H1 (cell line): Measurements from ENCODE around the gene CFAP221. TPM values are rescaled to one million over a fixed set of nuclear protein-coding genes. Genes with fewer than 3 reads are reported as not detected.
A peak's percentile ranks its signal among the peaks of the same experiment; 100 is the strongest.

Source experiments
- CTCF ChIA-PET: fragments of 300-600 bp; sonication (Branson Sonifier 250); formaldehyde crosslinking; loops from one replicate; lab custom pipeline; 2021; ENCODE audit not compliant: partially characterized antibody; lab: Charles Lee
- POLR2A ChIA-PET: fragments of 300-600 bp; sonication (Branson Sonifier 250); formaldehyde crosslinking; loops from one replicate; lab custom pipeline; 2021; ENCODE audit warnings: inconsistent platforms; ENCODE audit not compliant: partially characterized antibody; lab: Charles Lee
- DNase-seq, 2 experiments: peaks; one replicate each; pipeline versions ENCODE4 v3.0.0 to v3.0.0-alpha.2; 2010 to 2022; ENCODE audit warnings: low spot score in 2 of 2, low read depth in 1 of 2, mixed read lengths in 1 of 2
- FAIRE-seq: peaks from 2 replicates; lab custom pipeline; 2011; peaks lifted over from hg19 to GRCh38; lab: Jason Lieb, UNC
- H2AFZ ChIP-seq: 2 replicates; pipeline ENCODE4 v1.8.1; 2012; ENCODE audit warnings: low read length, inconsistent platforms
- H2AK5ac ChIP-seq: 2 replicates; pipeline ENCODE4 v1.6.1; 2013; ENCODE audit warnings: low read depth, low read length
- H2BK120ac ChIP-seq: replicated peaks from 2 replicates; pipeline ENCODE3; 2013; ENCODE audit warnings: low read depth, low read length, inconsistent platforms
- H2BK12ac ChIP-seq: 2 replicates; pipeline ENCODE4 v1.6.1; 2013; ENCODE audit warnings: low read depth, low read length
- H2BK15ac ChIP-seq: 2 replicates; pipeline ENCODE4 v1.6.1; 2013; ENCODE audit warnings: low read length
- H2BK20ac ChIP-seq: 2 replicates; pipeline ENCODE4 v1.6.1; 2013; ENCODE audit warnings: low read length
- H2BK5ac ChIP-seq: 2 replicates; pipeline ENCODE4 v1.6.1; 2013; ENCODE audit warnings: low read depth, low read length
- H3K14ac ChIP-seq: 2 replicates; pipeline ENCODE4 v1.6.1; 2013; ENCODE audit warnings: inconsistent platforms; ENCODE audit not compliant: insufficient read length
- H3K18ac ChIP-seq: 2 replicates; pipeline ENCODE4 v1.6.1; 2013; ENCODE audit warnings: low read length; ENCODE audit errors: extremely low read depth
- H3K23ac ChIP-seq: 2 replicates; pipeline ENCODE4 v1.6.1; 2013; ENCODE audit warnings: inconsistent platforms; ENCODE audit not compliant: insufficient read length
- H3K23me2 ChIP-seq: 2 replicates; pipeline ENCODE4 v1.6.1; 2013; ENCODE audit warnings: low read depth, low read length
- H3K27ac ChIP-seq: 2 replicates; pipeline ENCODE4 v1.6.1; 2011; ENCODE audit warnings: low read depth, low read length, inconsistent platforms
- H3K27me3 ChIP-seq, 4 experiments: replicated peaks in 1 of 4; 1 replicate in 1 of 4; 2 replicates in 3 of 4; pipeline versions ENCODE4 v1.6.1 to v1.8.1; 2011 to 2013; ENCODE audit warnings: low read length in 3 of 4, mild to moderate bottlenecking in 3 of 4, inconsistent platforms in 2 of 4, mixed read lengths in 2 of 4, moderate library complexity in 1 of 4; ENCODE audit not compliant: control insufficient read depth in 3 of 4, insufficient read depth in 3 of 4; ENCODE audit errors: extremely low read depth in 1 of 4
- H3K36me3 ChIP-seq, 4 experiments: 2 replicates each; pipeline versions ENCODE4 v1.6.1 to v1.8.1; 2011 to 2013; ENCODE audit warnings: mild to moderate bottlenecking in 4 of 4, low read length in 3 of 4, moderate library complexity in 2 of 4, control low read depth in 1 of 4, inconsistent platforms in 1 of 4; ENCODE audit not compliant: insufficient read depth in 4 of 4, control insufficient read depth in 2 of 4
- H3K4ac ChIP-seq: replicated peaks from 2 replicates; pipeline ENCODE3; 2013; ENCODE audit warnings: low read length, low read depth, mixed read lengths, inconsistent platforms; ENCODE audit not compliant: insufficient read length
- H3K4me1 ChIP-seq, 4 experiments: replicated peaks in 1 of 4; 1 replicate in 1 of 4; 2 replicates in 3 of 4; pipeline versions ENCODE4 v1.6.1 to v1.8.1; 2011 to 2013; ENCODE audit warnings: low read length in 3 of 4, inconsistent platforms in 2 of 4, mixed read lengths in 1 of 4; ENCODE audit not compliant: insufficient read depth in 4 of 4, control insufficient read depth in 3 of 4
- H3K4me2 ChIP-seq, 2 experiments: 2 replicates each; pipeline versions ENCODE4 v1.6.1 to v1.8.1; 2011 to 2013; ENCODE audit warnings: low read depth in 2 of 2, low read length in 2 of 2, control low read depth in 1 of 2, inconsistent platforms in 1 of 2, mild to moderate bottlenecking in 1 of 2; ENCODE audit not compliant: insufficient read depth in 1 of 2
- H3K4me3 ChIP-seq, 4 experiments: fragments of 200-600, 300-600 bp in 1 of 4; sonication (generic), shearing (Covaris generic), sonication (Bioruptor Twin) in 1 of 4; 2 replicates each; pipeline versions ENCODE4 v1.5.1 to v1.8.1; 2011 to 2016; ENCODE audit warnings: low read length in 4 of 4, low read depth in 3 of 4, control low read depth in 2 of 4, inconsistent platforms in 2 of 4, mild to moderate bottlenecking in 2 of 4, mixed read lengths in 1 of 4, moderate library complexity in 1 of 4; ENCODE audit not compliant: insufficient read depth in 2 of 4; ENCODE audit errors: extremely low read depth in 1 of 4
- H3K56ac ChIP-seq: replicated peaks from 2 replicates; pipeline ENCODE3; 2013; ENCODE audit warnings: low read depth, mild to moderate bottlenecking, mixed read lengths, low read length, inconsistent platforms; ENCODE audit not compliant: insufficient read length
- H3K79me1 ChIP-seq: 2 replicates; pipeline ENCODE4 v1.6.1; 2013; ENCODE audit warnings: low read depth, low read length, control low read depth
- H3K79me2 ChIP-seq, 2 experiments: 2 replicates each; pipeline versions ENCODE4 v1.6.1 to v1.8.1; 2012 to 2013; ENCODE audit warnings: low read length in 2 of 2, mild to moderate bottlenecking in 2 of 2, inconsistent platforms in 1 of 2; ENCODE audit not compliant: insufficient read depth in 2 of 2, control insufficient read depth in 1 of 2
- H3K9ac ChIP-seq, 4 experiments: replicated peaks in 1 of 4; 1 replicate in 1 of 4; 2 replicates in 3 of 4; pipeline versions ENCODE4 v1.6.1 to v1.8.1; 2011 to 2013; ENCODE audit warnings: low read depth in 3 of 4, low read length in 3 of 4, control low read depth in 2 of 4, mild to moderate bottlenecking in 2 of 4, moderate library complexity in 2 of 4, inconsistent platforms in 1 of 4; ENCODE audit errors: extremely low read depth in 1 of 4
- H3K9me3 ChIP-seq, 2 experiments: 2 replicates each; pipeline versions ENCODE4 v1.6.1 to v1.8.1; 2012 to 2013; ENCODE audit warnings: mild to moderate bottlenecking in 2 of 2, moderate library complexity in 2 of 2, control low read depth in 1 of 2, inconsistent platforms in 1 of 2, low read depth in 1 of 2, low read length in 1 of 2, mixed read lengths in 1 of 2; ENCODE audit not compliant: insufficient read depth in 2 of 2
- H4K20me1 ChIP-seq, 2 experiments: replicated peaks in 1 of 2; 2 replicates each; pipeline versions ENCODE3 to v1.8.1; 2011 to 2013; ENCODE audit warnings: inconsistent platforms in 2 of 2, low read length in 2 of 2, mild to moderate bottlenecking in 1 of 2; ENCODE audit not compliant: insufficient read depth in 2 of 2, control insufficient read depth in 1 of 2
- H4K5ac ChIP-seq: 2 replicates; pipeline ENCODE4 v1.6.1; 2013; ENCODE audit warnings: low read length, low read depth, mixed read lengths, inconsistent platforms; ENCODE audit not compliant: insufficient read length
- H4K8ac ChIP-seq: 2 replicates; pipeline ENCODE4 v1.8.0; 2013; ENCODE audit warnings: mild to moderate bottlenecking, moderate library complexity, low read length, inconsistent platforms; ENCODE audit not compliant: insufficient read depth; ENCODE audit errors: extremely low read depth
- H4K91ac ChIP-seq: replicated peaks from 2 replicates; pipeline ENCODE3; 2013; ENCODE audit warnings: low read length, mixed read lengths, inconsistent platforms; ENCODE audit not compliant: insufficient read length
- BRCA1 ChIP-seq: IDR thresholded peaks from 2 replicates; pipeline ENCODE4 v1.6.1; 2012; ENCODE audit warnings: low read depth, low read length, improper control_type of control experiment
- CREB1 ChIP-seq: IDR thresholded peaks from 2 replicates; pipeline ENCODE4 v1.6.1; 2012; ENCODE audit warnings: inconsistent platforms
- HDAC6 ChIP-seq: IDR thresholded peaks from one replicate; pipeline ENCODE4 v1.7.1; 2012; ENCODE audit warnings: low read depth, mild to moderate bottlenecking, inconsistent platforms, low read length, moderate library complexity
- POLR2AphosphoS5 ChIP-seq: IDR thresholded peaks from 2 replicates; pipeline ENCODE4 v1.6.1; 2011; ENCODE audit warnings: low read depth, low read length
- SAP30 ChIP-seq: fragments of 300-600 bp; sonication (generic); IDR thresholded peaks from 2 replicates; pipeline ENCODE4 v1.7.1; 2012; ENCODE audit warnings: low read length, moderate library complexity, mild to moderate bottlenecking, inconsistent platforms; ENCODE audit not compliant: insufficient read depth, insufficient replicate concordance
- SUZ12 ChIP-seq: fragments of 200-600 bp; sonication (generic); IDR thresholded peaks from 2 replicates; pipeline ENCODE4 v1.6.1; 2012; ENCODE audit warnings: mild to moderate bottlenecking, inconsistent platforms, low read length, moderate library complexity, mixed read lengths
- ZNF274 ChIP-seq: IDR thresholded peaks from 2 replicates; pipeline ENCODE4 v1.7.0; 2012; ENCODE audit warnings: low read length, borderline replicate concordance; ENCODE audit errors: extremely low read depth
- whole genome bisulfite sequencing, 2 experiments: shearing (Covaris generic) in 1 of 2; methylation state at CpG; one replicate each; pipeline versions ENCODE4 v1.1.6 to v1.1.7; 2013 to 2015; ENCODE audit warnings: low lambda C conversion rate in 2 of 2, mixed read lengths in 2 of 2, inconsistent platforms in 1 of 2, low coverage in 1 of 2, missing lambda C conversion rate in 1 of 2; ENCODE audit not compliant: insufficient replicate concordance in 2 of 2, insufficient coverage in 1 of 2, insufficient read length in 1 of 2; ENCODE audit errors: extremely low coverage in 1 of 2, missing lambda C conversion rate in 1 of 2; 5-methylcytosine and 5-hydroxymethylcytosine counted together
- polyA plus RNA-seq, 7 experiments: library from polyadenylated mRNA; depleted of rRNA in 3 of 7; stranded (reverse) in 5 of 7; unstranded in 2 of 7; fragments of >200 nt in 5 of 7; fragments of 200-250 nt in 2 of 7; gene quantifications; 1 replicate in 5 of 7; 2 replicates in 1 of 7; 4 replicates in 1 of 7; pipeline versions ENCODE4 v1.2.1 to v1.2.3, GENCODE V29; 2011 to 2013; ENCODE audit warnings: missing spikeins in 2 of 7, mixed read lengths in 2 of 7
- total RNA-seq: library from RNA; stranded (reverse); fragmentation: NEBNext Ultra II Directional; extraction: Animal tissue kit (Norgen Biotek cat#: 25700); gene quantifications from 2 replicates; pipeline ENCODE4 v1.2.1, GENCODE V29; 2021

CFAP221 gene
- total and polyA plus RNA-seq, 2 of the 8 experiments (the other 6 are each of a cell fraction or from before 2014, with no cell fraction given): 0.14 to 0.71 TPM

DNA sequence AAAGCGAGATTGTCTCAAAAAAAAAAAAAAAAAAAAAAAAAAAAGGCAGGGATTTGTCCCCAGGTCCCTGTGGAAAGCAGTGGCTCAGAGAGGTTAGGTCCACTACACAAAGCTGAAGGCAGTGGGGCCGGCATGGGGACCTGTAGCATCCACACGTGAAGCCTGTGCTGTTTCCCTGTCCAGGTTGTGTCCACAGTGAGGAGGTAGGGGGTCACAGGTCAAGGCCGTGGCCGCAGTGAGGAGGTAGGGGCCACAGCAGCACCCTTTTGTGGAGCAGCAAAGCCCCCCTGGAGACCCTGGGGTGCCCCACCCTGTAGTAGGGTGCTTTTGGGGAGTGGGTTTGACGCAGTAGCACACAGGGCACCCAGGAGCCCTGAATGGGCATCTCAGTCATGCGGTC, 148.7 kb downstream of the CFAP221 start:
- Histone ChIP-seq H3K4me1 (peaks cover 4 to 27% (median 11%) of the 10 kb centered on the region in 4 experiments), H3K36me3 (no peaks in the 10 kb centered on the region; a peak in 1 of 8 replicates)
- TF ChIP-seq BRCA1 (no peak), ZNF274 (no peak), SUZ12 (no peak), CREB1 (no peak), SAP30 (no peak), HDAC6 (no peak), POLR2AphosphoS5 (no peak)
- TF ChIP-seq, all 59 proteins: peak for 0
- H3K4me2 ChIP-seq: no peak overlapping the region
- 0 out of 2 replicates have a peak overlapping the region, but pooled peaks have one; percentile 29 for H3K18ac ChIP-seq
- H3K14ac ChIP-seq: no peak overlapping the region
- H3K23ac ChIP-seq: no peak overlapping the region
- 78% methylated on average over 6 of the region's 7 CpGs; no CpG with 5 or more reads in 1 of the 2 experiments for WGBS, 2 experiments
- no peaks in the 10 kb centered on the region for H3K79me2 ChIP-seq
- H3K4ac ChIP-seq: no peak overlapping the region
- H4K20me1 ChIP-seq: peaks cover 0 to 7% of the 10 kb centered on the region in 2 experiments
- H3K56ac ChIP-seq: no peak overlapping the region
- no peak overlapping the region for H2BK12ac ChIP-seq
- H4K91ac ChIP-seq: no peak overlapping the region
- no peak overlapping the region for H2BK120ac ChIP-seq
- H3K9me3 ChIP-seq: no peaks in the 10 kb centered on the region
- CTCF ChIA-PET: interaction anchor here (1.0 to 1.8 kb wide), 2 partner anchors 11 to 14 kb away, joined by 3 to 5 read pairs; partner anchors contain the start of gene TMEM177
- no peak overlapping the region for H4K5ac ChIP-seq
- peaks cover 7% of the 10 kb centered on the region for H3K23me2 ChIP-seq
- no peak overlapping the region for H2BK5ac ChIP-seq
- no peak overlapping the region for H3K27ac ChIP-seq
- peak overlapping the region; percentile 61; the same call in 1 of the 2 replicates for H2BK20ac ChIP-seq
- DNase-seq (no peak), FAIRE-seq (no peak)
- no peak overlapping the region for H3K9ac ChIP-seq
- no peak overlapping the region for H4K8ac ChIP-seq
- POLR2A ChIA-PET: interaction anchor here (0.9 to 3.4 kb wide), 4 partner anchors 9 to 453 kb away, joined by 3 to 28 read pairs (median 3); partner anchors contain the start of gene TMEM177
- no peaks in the 10 kb centered on the region; the same call in 1 of the 2 replicates for H3K79me1 ChIP-seq
- no peaks in the 10 kb centered on the region for H3K27me3 ChIP-seq
- no peak overlapping the region for H3K4me3 ChIP-seq
- H2AK5ac ChIP-seq: no peak overlapping the region; the same call in 1 of the 2 replicates
- H2BK15ac ChIP-seq: peak overlapping the region; percentile 84
- H2AFZ ChIP-seq: no peak overlapping the region
